Activated CD4-positive, alpha-beta memory T cell treated with anti-CD3 and anti-CD28 coated beads, Interleukin-2, amount 10 ng/mL, durations not matched to agents 7 days and 5 days (primary cell): ENCODE data around the gene TNFAIP8L2. TPM values are rescaled to one million over a fixed set of nuclear protein-coding genes. Genes with fewer than 3 reads are reported as not detected.

Source experiments
- CTCF ChIA-PET: fragments of 350-600 bp; sonication (Branson Sonifier 250); formaldehyde crosslinking; loops from one replicate; lab custom pipeline; 2021; ENCODE audit warnings: antibody characterized with exemption, inconsistent platforms; lab: Charles Lee
- POLR2A ChIA-PET: fragments of 350-600 bp; sonication (Branson Sonifier 250); formaldehyde crosslinking; loops from one replicate; lab custom pipeline; 2021; ENCODE audit warnings: antibody characterized with exemption; lab: Charles Lee
- DNase-seq: peaks from one replicate; pipeline ENCODE4 v3.0.0-alpha.2; 2020
- H3K27ac Mint-ChIP-seq: one replicate; pipeline ENCODE4 v1.8.0; 2021; ENCODE audit warnings: mild to moderate bottlenecking, mixed read lengths
- H3K27me3 Mint-ChIP-seq: one replicate; pipeline ENCODE4 v1.8.0; 2021; ENCODE audit warnings: mixed read lengths
- H3K36me3 Mint-ChIP-seq: one replicate; pipeline ENCODE4 v1.8.0; 2021; ENCODE audit warnings: low read depth, mixed read lengths
- H3K4me1 Mint-ChIP-seq: one replicate; pipeline ENCODE4 v1.8.0; 2021; ENCODE audit warnings: mixed read lengths
- H3K4me3 Mint-ChIP-seq: one replicate; pipeline ENCODE4 v1.8.0; 2021; ENCODE audit warnings: mild to moderate bottlenecking, mixed read lengths
- H3K9me3 Mint-ChIP-seq: one replicate; pipeline ENCODE4 v1.8.0; 2021; ENCODE audit warnings: mixed read lengths
- total RNA-seq, 2 experiments: library from RNA; stranded (reverse); gene quantifications; one replicate each; pipeline ENCODE4 v1.2.3, GENCODE V29; 2021

The TNFAIP8L2 gene
- 10 to 100 TPM; 31.2 to 32.0 TPM for total RNA-seq

DNA sequence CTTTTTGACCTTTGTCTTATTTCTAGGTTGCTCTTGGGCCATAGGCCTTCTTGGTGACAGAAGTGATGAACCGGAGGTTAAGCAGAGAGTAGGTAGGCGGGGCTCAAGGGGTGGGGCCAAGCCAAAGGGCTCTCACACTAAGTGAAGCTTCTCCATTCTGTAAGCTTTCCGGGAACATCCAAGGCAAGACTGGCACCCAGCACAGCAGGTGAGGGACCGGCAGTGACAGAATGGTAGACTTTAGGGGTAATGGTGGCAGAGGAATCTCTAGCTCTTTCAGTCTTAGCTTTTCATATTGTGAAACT lies at the start of gene TNFAIP8L2:
Gene TNFAIP8L2, plus strand, starts transcription at position 135 of the 305 bp plus-strand sequence. CDS start 2,049 bp downstream, outside the sequence.
- H3K27me3 Mint-ChIP-seq: no peaks in the 10 kb centered on the region

DNA sequence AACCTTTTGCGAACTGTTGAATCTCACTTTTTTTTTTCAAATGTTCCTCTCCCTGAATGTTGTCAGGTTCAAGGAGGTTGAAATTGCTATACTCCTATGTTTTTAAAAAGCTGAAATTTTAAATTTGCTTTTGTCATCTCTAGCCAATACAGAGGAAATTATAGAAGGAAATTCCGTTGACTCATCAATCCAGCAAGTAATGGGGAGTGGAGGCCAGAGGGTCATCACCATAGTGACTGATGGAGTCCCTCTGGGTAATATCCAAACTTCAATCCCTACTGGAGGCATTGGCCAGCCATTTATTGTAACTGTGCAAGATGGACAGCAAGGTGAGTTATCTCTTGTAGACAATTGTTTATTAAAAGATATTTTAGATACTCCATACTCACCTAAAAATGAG lies 49.6 kb upstream of the TNFAIP8L2 start:
- ChIA-PET POLR2A (interaction anchor here (1.1 kb wide), 1 partner anchor 27 kb away, joined by 4 read pairs; no protein-coding TSS in a partner anchor), CTCF (interaction anchor here (1.0 kb wide), 1 partner anchor 144 kb away, joined by 4 read pairs; no protein-coding TSS in a partner anchor)
- peaks cover 7% of the 10 kb centered on the region for H3K36me3 Mint-ChIP-seq

More for the DNA sequence above, at the start of gene TNFAIP8L2:
- peaks cover 40% of the 10 kb centered on the region for H3K36me3 Mint-ChIP-seq
- CTCF ChIA-PET: interaction anchor here (0.5 to 9.4 kb wide), 29 partner anchors 8 to 184 kb away, joined by 3 to 267 read pairs (median 4); partner anchors contain the start of genes C1orf56, CDC42SE1, GABPB2 and LYSMD1
- H3K27ac Mint-ChIP-seq: peak within 1 kb of the TSS; percentile 96
- no peaks in the 10 kb centered on the region for H3K9me3 Mint-ChIP-seq
- peaks cover 50% of the 10 kb centered on the region for H3K4me1 Mint-ChIP-seq
- DNase-seq: peak; percentile 87
- POLR2A ChIA-PET: interaction anchor here (0.6 to 5.1 kb wide), 31 partner anchors 10 to 592 kb away, joined by 3 to 65 read pairs (median 5); partner anchors contain the start of genes CDC42SE1, ENSA, GABPB2 and LYSMD1
- H3K4me3 Mint-ChIP-seq: peak within 1 kb of the TSS; percentile 98

DNA sequence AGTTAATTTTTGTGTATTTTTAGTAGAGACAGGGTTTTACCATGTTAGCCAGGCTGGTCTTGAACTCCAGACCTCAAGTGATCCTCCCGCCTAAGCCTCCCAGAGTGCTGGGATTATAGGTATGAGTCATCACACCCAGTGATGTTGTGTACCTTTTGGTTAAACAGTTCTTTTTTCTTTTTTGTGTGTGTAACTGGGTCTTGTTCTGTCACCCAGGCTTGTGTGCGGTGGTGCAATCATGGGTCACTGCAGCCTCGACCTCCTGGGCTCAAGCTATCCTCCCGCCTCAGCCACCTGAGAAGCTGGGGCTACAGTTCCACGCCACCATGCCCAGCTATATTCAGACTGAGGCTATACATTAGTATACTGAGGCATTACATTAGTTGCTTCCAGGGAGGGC lies 48.1 kb upstream of the TNFAIP8L2 start:
- H3K27me3 Mint-ChIP-seq: no peaks in the 10 kb centered on the region
- no peak overlapping the region for H3K27ac Mint-ChIP-seq
- no peaks in the 10 kb centered on the region for H3K9me3 Mint-ChIP-seq
- POLR2A ChIA-PET: no interaction called here
- no peak for DNase-seq
- no peak overlapping the region for H3K4me3 Mint-ChIP-seq
- H3K4me1 Mint-ChIP-seq: no peaks in the 10 kb centered on the region
- peaks cover 7% of the 10 kb centered on the region for H3K36me3 Mint-ChIP-seq
- CTCF ChIA-PET: interaction anchor here (1.9 kb wide), 1 partner anchor 9 kb away, joined by 6 read pairs; no protein-coding TSS in a partner anchor

More for the DNA sequence above, 49.6 kb upstream of the TNFAIP8L2 start:
- H3K27ac Mint-ChIP-seq: no peak overlapping the region
- DNase-seq: no peak
- no peaks in the 10 kb centered on the region for H3K9me3 Mint-ChIP-seq
- H3K27me3 Mint-ChIP-seq: no peaks in the 10 kb centered on the region
- H3K4me3 Mint-ChIP-seq: no peak overlapping the region
- H3K4me1 Mint-ChIP-seq: no peaks in the 10 kb centered on the region

DNA sequence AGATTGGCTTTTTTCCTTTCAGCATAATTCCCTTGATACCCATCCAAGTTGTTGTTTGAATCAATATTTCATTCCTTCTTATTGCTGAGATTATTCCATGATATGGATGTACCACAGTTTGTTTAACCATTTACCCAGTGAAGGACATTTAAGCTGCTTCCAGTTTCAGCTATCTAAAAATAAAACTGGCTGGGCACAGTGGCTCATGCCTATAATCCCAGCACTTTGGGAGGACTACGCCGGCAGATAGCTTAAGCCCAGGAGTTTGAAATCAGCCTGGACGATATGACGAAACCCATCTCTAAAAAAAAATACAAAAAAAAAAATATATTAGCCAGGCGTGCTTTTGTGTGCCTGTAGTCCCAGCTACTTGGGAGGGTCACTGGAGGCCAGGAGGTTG lies 42.6 kb upstream of the TNFAIP8L2 start:
- no peak overlapping the region for H3K4me3 Mint-ChIP-seq
- H3K4me1 Mint-ChIP-seq: no peaks in the 10 kb centered on the region
- DNase-seq: no peak
- H3K36me3 Mint-ChIP-seq: peaks cover 7% of the 10 kb centered on the region
- no peaks in the 10 kb centered on the region for H3K27me3 Mint-ChIP-seq
- H3K27ac Mint-ChIP-seq: no peak overlapping the region
- POLR2A ChIA-PET: interaction anchor here (0.5 kb wide), 1 partner anchor 776 kb away, joined by 4 read pairs; no protein-coding TSS in a partner anchor
- CTCF ChIA-PET: interaction anchor here (0.6 to 4.5 kb wide), 2 partner anchors 14 to 329 kb away, joined by 3 to 24 read pairs; no protein-coding TSS in a partner anchor
- no peaks in the 10 kb centered on the region for H3K9me3 Mint-ChIP-seq

GRCh38 chr1:151124763-151125403 lies 31.6 kb upstream of the TNFAIP8L2 start:
- no peak overlapping the region for H3K4me3 Mint-ChIP-seq
- H3K36me3 Mint-ChIP-seq: peaks cover 4% of the 10 kb centered on the region
- no peak for DNase-seq
- no peaks in the 10 kb centered on the region for H3K27me3 Mint-ChIP-seq
- peaks cover 4% of the 10 kb centered on the region for H3K4me1 Mint-ChIP-seq
- ChIA-PET CTCF (interaction anchor here (0.8 kb wide), 1 partner anchor 45 kb away, joined by 3 read pairs; no protein-coding TSS in a partner anchor), POLR2A (no interaction called here)
- H3K9me3 Mint-ChIP-seq: no peaks in the 10 kb centered on the region
- H3K27ac Mint-ChIP-seq: no peak overlapping the region

DNA sequence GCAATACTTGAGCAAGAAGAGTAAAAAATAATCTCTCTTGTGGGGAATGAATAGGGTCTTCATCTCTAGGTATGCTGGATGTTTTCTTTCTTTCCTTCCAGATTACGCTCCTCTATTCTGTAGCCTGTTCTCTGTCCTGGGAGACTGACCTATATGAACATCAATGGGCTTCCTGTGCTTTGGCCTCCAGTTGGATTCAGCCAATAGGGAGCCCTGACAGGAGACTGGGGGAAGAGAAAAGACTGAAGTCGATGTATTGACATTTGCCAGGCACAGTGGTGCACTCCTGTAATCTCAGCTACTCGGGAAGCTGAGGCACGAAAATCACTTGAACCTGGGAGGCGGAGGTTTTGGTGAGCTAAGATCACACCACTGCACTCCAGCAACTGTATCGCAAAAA lies 27.6 kb upstream of the TNFAIP8L2 start:
- no peak for DNase-seq
- Mint-ChIP-seq H3K27ac (no peak overlapping the region), H3K4me3 (no peak overlapping the region), H3K9me3 (no peaks in the 10 kb centered on the region), H3K27me3 (peaks cover 13% of the 10 kb centered on the region), H3K36me3 (no peaks in the 10 kb centered on the region), H3K4me1 (peaks cover 15% of the 10 kb centered on the region)
- CTCF ChIA-PET: interaction anchor here (1.3 kb wide), 1 partner anchor 123 kb away, joined by 3 read pairs; no protein-coding TSS in a partner anchor
- POLR2A ChIA-PET: no interaction called here

DNA sequence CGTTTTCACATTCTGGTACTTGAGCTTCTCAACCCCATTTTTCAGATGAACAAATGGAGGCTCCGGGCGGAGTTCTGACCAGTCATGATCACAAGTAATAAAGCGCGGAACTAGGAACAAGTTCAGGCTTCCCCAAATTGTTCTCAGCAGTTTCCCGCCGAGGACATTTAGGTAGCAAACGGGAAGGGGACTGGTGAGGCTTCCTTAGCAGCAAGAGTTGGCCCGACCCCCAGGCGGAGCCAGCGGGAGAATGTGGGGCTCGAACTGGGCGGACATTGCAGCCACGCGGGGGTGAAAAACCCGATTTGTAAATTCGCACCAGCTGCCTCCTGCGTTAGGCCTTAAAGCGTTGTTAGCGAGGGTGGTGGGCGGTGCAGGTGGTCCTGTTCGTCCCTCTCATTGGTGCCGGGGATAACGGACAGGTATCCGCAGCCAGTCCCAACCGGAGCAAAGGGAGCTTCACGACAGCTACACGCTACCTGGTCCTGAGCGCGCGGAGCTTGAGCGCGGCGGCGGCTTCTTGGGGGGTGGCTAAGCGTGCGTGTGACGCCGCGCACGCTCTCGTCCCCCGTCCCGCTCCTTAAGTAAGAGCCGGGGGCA lies 25.4 kb upstream of the TNFAIP8L2 start:
- Mint-ChIP-seq H3K36me3 (no peaks in the 10 kb centered on the region), H3K9me3 (no peaks in the 10 kb centered on the region), H3K4me3 (peak overlapping the region; percentile 38), H3K4me1 (peaks cover 11% of the 10 kb centered on the region), H3K27ac (no peak overlapping the region), H3K27me3 (peaks cover 13% of the 10 kb centered on the region)
- POLR2A ChIA-PET: interaction anchor here (0.7 to 1.9 kb wide), 6 partner anchors 11 to 150 kb away, joined by 3 to 7 read pairs (median 4); partner anchors contain the start of gene TNFAIP8L2
- CTCF ChIA-PET: interaction anchor here (1.0 to 2.5 kb wide), 4 partner anchors 24 to 60 kb away, joined by 3 to 12 read pairs (median 8); partner anchors contain the start of gene TNFAIP8L2
- DNase-seq: peak; percentile 67

DNA sequence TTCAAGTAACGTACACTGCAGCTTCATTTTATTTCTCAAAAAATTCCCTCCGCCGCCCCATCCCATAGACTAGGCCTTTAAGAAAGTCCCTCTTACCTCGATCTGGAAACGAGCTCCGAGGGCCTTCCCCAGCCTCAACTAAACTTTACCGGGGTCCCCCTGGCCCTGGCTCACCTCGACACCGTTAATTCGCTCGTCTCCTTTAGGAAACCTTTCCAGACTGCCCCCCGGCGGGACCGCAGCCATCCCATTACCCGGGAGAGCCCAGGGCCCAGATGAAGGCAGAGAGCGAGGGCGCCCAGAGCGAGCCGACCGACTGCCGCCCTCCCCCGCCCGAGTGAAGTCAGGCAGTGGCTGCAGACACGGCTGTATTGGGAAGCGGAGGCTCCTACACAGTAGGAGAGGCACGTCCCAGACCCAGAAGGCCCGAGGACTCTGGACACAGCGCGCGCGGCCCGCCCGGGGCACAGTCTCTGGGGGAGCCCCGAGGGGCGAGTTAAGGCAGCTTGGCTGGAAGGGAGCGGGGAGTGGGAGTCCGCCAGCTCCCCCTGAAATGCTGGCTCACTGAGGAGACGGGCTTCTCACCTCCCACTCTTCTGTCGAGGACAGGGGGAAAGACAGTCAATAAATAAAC lies 24.6 kb upstream of the TNFAIP8L2 start:
- Mint-ChIP-seq H3K36me3 (no peaks in the 10 kb centered on the region), H3K27ac (no peak overlapping the region), H3K4me3 (peak overlapping the region; percentile 38), H3K27me3 (peaks cover 13% of the 10 kb centered on the region), H3K4me1 (peaks cover 11% of the 10 kb centered on the region), H3K9me3 (no peaks in the 10 kb centered on the region)
- ChIA-PET POLR2A (interaction anchor here (0.7 to 1.9 kb wide), 5 partner anchors 10 to 150 kb away, joined by 3 to 7 read pairs (median 3); partner anchors contain the start of gene TNFAIP8L2), CTCF (interaction anchor here (1.0 to 2.5 kb wide), 4 partner anchors 23 to 60 kb away, joined by 3 to 12 read pairs (median 8); partner anchors contain the start of gene TNFAIP8L2)
- DNase-seq: no peak

- ChIA-PET POLR2A (interaction anchor here (1.8 to 1.9 kb wide), 2 partner anchors 9 to 149 kb away, joined by 5 to 7 read pairs; no protein-coding TSS in a partner anchor), CTCF (interaction anchor here (1.9 kb wide), 1 partner anchor 23 kb away, joined by 9 read pairs; no protein-coding TSS in a partner anchor)
- Mint-ChIP-seq H3K9me3 (no peaks in the 10 kb centered on the region), H3K27ac (no peak overlapping the region), H3K27me3 (peaks cover 13% of the 10 kb centered on the region), H3K4me1 (peaks cover 11% of the 10 kb centered on the region), H3K4me3 (peak overlapping the region; percentile 4), H3K36me3 (no peaks in the 10 kb centered on the region)
- no peak for DNase-seq
Observed at GRCh38 chr1:151132335-151133017, 24.0 kb upstream of the TNFAIP8L2 start.

DNA sequence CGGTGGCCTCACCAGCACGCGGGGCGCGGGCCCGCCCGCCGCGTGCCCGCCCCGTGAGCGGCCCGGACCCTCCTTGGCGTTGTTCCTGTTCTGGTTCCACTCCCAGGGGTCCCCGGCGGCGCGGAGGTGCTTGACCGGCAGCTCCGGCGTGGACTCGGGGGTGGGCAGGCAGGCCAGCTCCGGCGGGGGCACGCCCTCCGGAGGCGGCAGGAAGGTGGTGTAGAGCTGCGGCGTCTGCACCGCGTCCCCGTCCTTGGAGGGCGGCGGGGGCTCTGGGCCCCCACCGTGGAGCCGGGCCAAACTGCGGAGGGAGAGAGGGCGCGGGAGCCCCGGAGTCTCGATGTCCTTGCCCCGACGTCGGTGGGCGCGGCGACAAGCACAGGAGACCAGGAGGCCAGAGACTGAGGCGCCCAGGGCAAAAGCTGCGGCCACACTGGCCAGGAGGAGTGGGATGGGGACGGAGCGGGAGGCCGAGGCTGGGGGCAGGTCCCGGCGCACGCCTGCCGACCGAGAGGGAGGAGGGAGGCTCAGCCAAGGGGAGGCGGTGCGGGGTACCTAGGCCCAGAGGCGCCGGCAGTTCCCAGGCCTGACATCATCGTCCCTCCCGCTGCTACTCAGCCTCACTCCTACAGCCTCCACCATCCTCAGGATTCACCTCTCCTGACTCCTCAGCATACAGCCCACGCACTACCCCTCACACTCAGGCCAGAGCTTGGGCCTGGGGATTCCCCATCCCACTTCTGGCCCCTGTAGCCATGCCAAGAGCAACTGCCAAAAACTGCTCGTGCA lies 23.2 kb upstream of the TNFAIP8L2 start:
- Mint-ChIP-seq H3K9me3 (no peaks in the 10 kb centered on the region), H3K27me3 (peaks cover 13% of the 10 kb centered on the region), H3K27ac (no peak overlapping the region), H3K4me1 (peaks cover 11% of the 10 kb centered on the region), H3K36me3 (no peaks in the 10 kb centered on the region), H3K4me3 (no peak overlapping the region)
- POLR2A ChIA-PET: interaction anchor here (1.5 kb wide), 1 partner anchor 26 kb away, joined by 4 read pairs; no protein-coding TSS in a partner anchor
- DNase-seq: no peak
- CTCF ChIA-PET: interaction anchor here (1.5 kb wide), 1 partner anchor 22 kb away, joined by 8 read pairs; no protein-coding TSS in a partner anchor

GRCh38 chr1:151134396-151134795 lies 22.1 kb upstream of the TNFAIP8L2 start:
- no peak for DNase-seq
- H3K4me3 Mint-ChIP-seq: no peak overlapping the region
- CTCF ChIA-PET: interaction anchor here (1.1 to 1.5 kb wide), 2 partner anchors 21 to 22 kb away, joined by 3 to 8 read pairs; partner anchors contain the start of gene TNFAIP8L2
- H3K27me3 Mint-ChIP-seq: peaks cover 13% of the 10 kb centered on the region
- H3K27ac Mint-ChIP-seq: no peak overlapping the region
- no peaks in the 10 kb centered on the region for H3K36me3 Mint-ChIP-seq
- H3K4me1 Mint-ChIP-seq: peaks cover 11% of the 10 kb centered on the region
- H3K9me3 Mint-ChIP-seq: no peaks in the 10 kb centered on the region
- POLR2A ChIA-PET: interaction anchor here (1.0 to 1.5 kb wide), 2 partner anchors 27 to 55 kb away, joined by 3 to 4 read pairs; partner anchors contain the start of gene VPS72
